SH-SY5Y (cell line): Measurements from ENCODE around the gene USP22.

Source experiments
- GATA2 ChIP-seq: IDR thresholded peaks from 2 replicates; pipeline ENCODE4 v1.6.1; 2011; ENCODE audit warnings: mild to moderate bottlenecking, low read depth, low read length
- GATA3 ChIP-seq: IDR thresholded peaks from 2 replicates; pipeline ENCODE4 v1.6.1; 2011; ENCODE audit warnings: low read depth, mild to moderate bottlenecking, low read length, moderate library complexity

GRCh38 chr17:21019976-21020586 lies 22.7 kb downstream of the USP22 start:
- no peak for TF ChIP-seq GATA2
- TF ChIP-seq GATA3, result no peak
